NCI-H146 treated with DMSO at 0.1 percent for 48 hours (cell line): ENCODE data around the gene P3H1.
A peak's percentile ranks its signal among the peaks of the same experiment; 100 is the strongest.
"Not testable (repeated sequence)": the region's sequence is repeated elsewhere in the genome, so short reads cannot be mapped to it uniquely, and the experiment has no call there.

Experiments
- DNase-seq: peaks from one replicate; lab custom pipeline; 2025; ENCODE audit not compliant: unreplicated experiment; lab: John Stamatoyannopoulos, UW

The P3H1 gene

GRCh38 chr1:42766741-42767509 is at the start of gene P3H1, which contains the start of gene C1orf50:
P3H1 (minus strand) TSS chr1:42767028; CDS start chr1:42766971, 57 bp downstream.
C1orf50 (plus strand) TSS chr1:42767249; CDS start chr1:42767312, 63 bp downstream.
- DNase-seq: peak; percentile 88

- peak; percentile 37 for DNase-seq
Measured at GRCh38 chr1:42815941-42816584, 49.2 kb upstream of the P3H1 start.

GRCh38 chr1:42814815-42815214 is 48.0 kb upstream of the P3H1 start:
- not testable (repeated sequence) for DNase-seq

GRCh38 chr1:42807056-42807668 is 40.3 kb upstream of the P3H1 start:
- no peak for DNase-seq

- DNase-seq: no peak
Measured at GRCh38 chr1:42806593-42806992, 39.8 kb upstream of the P3H1 start.

GRCh38 chr1:42806171-42806570 is 39.3 kb upstream of the P3H1 start:
- no peak for DNase-seq

GRCh38 chr1:42801832-42802473 is 35.1 kb upstream of the P3H1 start:
- DNase-seq: no peak

GRCh38 chr1:42797979-42798378 is 31.2 kb upstream of the P3H1 start:
- no peak for DNase-seq

- no peak for DNase-seq
Measured at GRCh38 chr1:42797414-42797813, 30.6 kb upstream of the P3H1 start.

- DNase-seq: no peak
Measured at GRCh38 chr1:42793824-42794223, 27.0 kb upstream of the P3H1 start.

- no peak for DNase-seq
Measured at GRCh38 chr1:42788021-42788420, 21.2 kb upstream of the P3H1 start.

GRCh38 chr1:42786097-42786496 is 19.3 kb upstream of the P3H1 start:
- no peak for DNase-seq

GRCh38 chr1:42784946-42785693 is 18.3 kb upstream of the P3H1 start, which contains the start of gene TMEM269:
TMEM269 (plus strand) TSS chr1:42784991; CDS start chr1:42789894, 4,903 bp downstream.
- no peak for DNase-seq

- no peak for DNase-seq
Measured at GRCh38 chr1:42784547-42784945, 17.7 kb upstream of the P3H1 start.

- DNase-seq: no peak
Measured at GRCh38 chr1:42783092-42783491, 16.3 kb upstream of the P3H1 start.

GRCh38 chr1:42780176-42780575 is 13.3 kb upstream of the P3H1 start:
- no peak for DNase-seq

- no peak for DNase-seq
Measured at GRCh38 chr1:42779725-42780124, 12.9 kb upstream of the P3H1 start.

- DNase-seq: no peak
Measured at GRCh38 chr1:42777852-42778251, 11.0 kb upstream of the P3H1 start.

GRCh38 chr1:42776502-42776901 is 9.7 kb upstream of the P3H1 start:
- DNase-seq: no peak

GRCh38 chr1:42774928-42775526 is 8.2 kb upstream of the P3H1 start:
- DNase-seq: no peak
